GM12864 (cell line): ENCODE data around the gene GPR25.

Source experiments
- DNase-seq: peaks from one replicate; pipeline ENCODE4 v3.0.0-alpha.2; 2011; ENCODE audit warnings: low read depth
- H3K4me3 ChIP-seq: 2 replicates; pipeline ENCODE4 v1.5.1; 2011; ENCODE audit warnings: mild to moderate bottlenecking, low read depth, low read length, control low read depth
- CTCF ChIP-seq: IDR thresholded peaks from 2 replicates; pipeline ENCODE4 v1.5.1; 2011; ENCODE audit warnings: low read depth, mild to moderate bottlenecking, moderate library complexity, low read length, control low read depth, inconsistent platforms; ENCODE audit errors: missing control alignments

Gene GPR25

GRCh38 chr1:200862713-200863415, 9.9 kb upstream of the GPR25 start:
- H3K4me3 ChIP-seq: no peak overlapping the region; the same call in 1 of the 2 replicates
- peak; percentile 43 for DNase-seq
- TF ChIP-seq CTCF: no peak

GRCh38 chr1:200866116-200866515, 6.7 kb upstream of the GPR25 start:
- H3K4me3 ChIP-seq: no peak overlapping the region
- no peak for DNase-seq
- no peak for TF ChIP-seq CTCF

- no peak overlapping the region for H3K4me3 ChIP-seq
- no peak for TF ChIP-seq CTCF
- DNase-seq: peak; percentile 97
Observed at GRCh38 chr1:200866521-200866920, 6.3 kb upstream of the GPR25 start.

GRCh38 chr1:200867018-200867811, 5.6 kb upstream of the GPR25 start:
- no peak overlapping the region; the same call in 1 of the 2 replicates for H3K4me3 ChIP-seq
- TF ChIP-seq CTCF: no peak
- no peak for DNase-seq

- no peak for TF ChIP-seq CTCF
- DNase-seq: no peak
- peak overlapping the region; percentile 46 for H3K4me3 ChIP-seq
Observed at GRCh38 chr1:200869376-200869752, 3.4 kb upstream of the GPR25 start.

- peak overlapping the region; percentile 46 for H3K4me3 ChIP-seq
- TF ChIP-seq CTCF: no peak
- peak; percentile 68 for DNase-seq
Observed at GRCh38 chr1:200869753-200870391, 2.9 kb upstream of the GPR25 start.
